K562 (cell line): Measurements from ENCODE around the gene PLD1. TPM values are rescaled to one million over a fixed set of nuclear protein-coding genes. Genes with fewer than 3 reads are reported as not detected.

Experiments
- ATAC-seq: fragments of 200-7000 bp; cut with Tn5 transposase; 3 replicates; pipeline ENCODE4 v1.9.1; 2020; ENCODE audit warnings: moderate library complexity
- BruUV-seq: library from RNA; stranded (reverse); fragments of 400-500 nt; replicated peaks from 2 replicates; lab custom pipeline; 2021; lab: Mats Ljungman, UMichigan
- CTCF ChIA-PET: fragments of 300-600 bp; formaldehyde crosslinking; extraction: SDS; loops from one replicate; lab custom pipeline; 2021; ENCODE audit warnings: low intra/inter-chr PET ratio; lab: Yijun Ruan, JAX
- POLR2A ChIA-PET: fragments of 300-600, 350-650 bp; sonication (Branson Sonifier 250); formaldehyde crosslinking; extraction: SDS; loops from one replicate; lab custom pipeline; 2021; ENCODE audit warnings: antibody characterized with exemption, inconsistent platforms; lab: Yijun Ruan, JAX
- DNase-seq, 4 experiments: peaks; one replicate each; pipeline versions ENCODE4 v3.0.0 to v3.0.0-alpha.2; 2011 to 2018; ENCODE audit warnings: low spot score in 3 of 4, mixed read lengths in 3 of 4; ENCODE audit errors: extremely low read depth in 1 of 4
- FAIRE-seq: peaks from 2 replicates; lab custom pipeline; 2011; peaks lifted over from hg19 to GRCh38; lab: Jason Lieb, UNC
- H2AFZ ChIP-seq: 2 replicates; pipeline ENCODE4 v1.6.0; 2011; ENCODE audit warnings: low read depth, low read length, control low read depth, inconsistent platforms
- H3K27ac ChIP-seq: fragments of 200-600 bp; 3 replicates; pipeline ENCODE4 v1.8.0; 2011; ENCODE audit warnings: low read depth, mild to moderate bottlenecking, control low read depth, inconsistent platforms, low read length, moderate library complexity, mixed read lengths; ENCODE audit errors: extremely low read depth
- H3K27me3 ChIP-seq, 2 experiments: fragments of 300-600 bp in 1 of 2; 2 replicates in 1 of 2; 3 replicates in 1 of 2; pipeline versions ENCODE4 v1.6.0 to v1.8.0; 2011; ENCODE audit warnings: inconsistent platforms in 2 of 2, low read length in 2 of 2, mild to moderate bottlenecking in 1 of 2, mixed read lengths in 1 of 2, moderate library complexity in 1 of 2; ENCODE audit not compliant: control insufficient read depth in 2 of 2, insufficient read depth in 2 of 2
- H3K36me3 ChIP-seq: fragments of 300-600 bp; 3 replicates; pipeline ENCODE4 v1.8.0; 2011; ENCODE audit warnings: mild to moderate bottlenecking, low read length, inconsistent platforms; ENCODE audit not compliant: control insufficient read depth, insufficient read depth
- H3K4me1 ChIP-seq, 2 experiments: fragments of 200-600 bp in 1 of 2; replicated peaks in 1 of 2; 2 replicates in 1 of 2; 3 replicates in 1 of 2; pipeline versions ENCODE4 v1.5.1 to v1.8.0; 2011; ENCODE audit warnings: inconsistent platforms in 2 of 2, low read length in 2 of 2, mild to moderate bottlenecking in 1 of 2, mixed read lengths in 1 of 2, moderate library complexity in 1 of 2; ENCODE audit not compliant: control insufficient read depth in 2 of 2, insufficient read depth in 2 of 2
- H3K4me2 ChIP-seq: 2 replicates; pipeline ENCODE4 v1.6.1; 2011; ENCODE audit warnings: low read length, control low read depth, inconsistent platforms, mixed read lengths; ENCODE audit not compliant: insufficient read depth
- H3K4me3 ChIP-seq: fragments of 200-600 bp; sonication (generic), shearing (Covaris generic); 2 replicates; pipeline ENCODE4 v1.5.1; 2016; ENCODE audit warnings: control low read depth, inconsistent platforms
- H3K79me2 ChIP-seq: fragments of 200-600 bp; 3 replicates; pipeline ENCODE4 v1.8.0; 2011; ENCODE audit warnings: low read length, inconsistent platforms; ENCODE audit not compliant: control insufficient read depth, insufficient read depth
- H3K9ac ChIP-seq, 2 experiments: 2 replicates each; pipeline versions ENCODE4 v1.6.0 to v1.6.1; 2011; ENCODE audit warnings: low read depth in 2 of 2, low read length in 2 of 2, control low read depth in 1 of 2, inconsistent platforms in 1 of 2, mild to moderate bottlenecking in 1 of 2, mixed read lengths in 1 of 2; ENCODE audit not compliant: insufficient read depth in 1 of 2
- H3K9me1 ChIP-seq: one replicate; pipeline ENCODE4 v1.6.0; 2011; ENCODE audit warnings: inconsistent platforms, mild to moderate bottlenecking, low read length, moderate library complexity; ENCODE audit not compliant: control insufficient read depth, insufficient read depth
- H3K9me3 ChIP-seq: replicated peaks from 2 replicates; pipeline ENCODE4 v1.5.1; 2011; ENCODE audit warnings: low read depth, low read length, inconsistent platforms; ENCODE audit not compliant: control insufficient read depth, insufficient read depth
- H4K20me1 ChIP-seq: replicated peaks from 2 replicates; pipeline ENCODE4 v1.6.1; 2011; ENCODE audit warnings: low read length, inconsistent platforms, mixed read lengths; ENCODE audit not compliant: control insufficient read depth, insufficient read depth
- GABPB1 ChIP-seq: sonication (generic); formaldehyde crosslinking; IDR thresholded peaks from 2 replicates; pipeline ENCODE4 v1.8.0; 2022; ENCODE audit warnings: mild to moderate bottlenecking, missing genetic modification reagents
- PHF21A ChIP-seq: fragments of 450-650 bp; IDR thresholded peaks from 2 replicates; pipeline ENCODE4 v1.6.1; 2017; ENCODE audit warnings: low read depth, borderline replicate concordance
- ZKSCAN1 ChIP-seq: fragments of 150-350 bp; IDR thresholded peaks from 2 replicates; pipeline ENCODE4 v1.6.1; 2016; ENCODE audit warnings: low read depth, low read length
- ZNF133 ChIP-seq: fragments of 250-450 bp; sonication (Bioruptor Pico); IDR thresholded peaks from 2 replicates; pipeline ENCODE4 v1.4.0; 2020; ENCODE audit warnings: mild to moderate bottlenecking
- WGBS: fragments of 100-300 bp; shearing (Covaris generic); methylation state at CpG from one replicate; pipeline ENCODE4 v1.1.6; 2016; ENCODE audit warnings: low coverage, mixed read lengths; ENCODE audit not compliant: insufficient coverage; ENCODE audit errors: missing lambda C conversion rate; 5-methylcytosine and 5-hydroxymethylcytosine counted together
- in situ Hi-C: fragments of 300-500 bp; cut with MboI; formaldehyde crosslinking; loops from 4 replicates; pipeline ENCODE4 v1.15.0; 2018; ENCODE audit warnings: inconsistent platforms, mixed read lengths
- intact Hi-C: fragments of 100-400 bp; cut with micrococcal nuclease; formaldehyde crosslinking; loops from 2 replicates; pipeline ENCODE4 v1.14.2; 2022
- polyA plus RNA-seq, 8 experiments: library from polyadenylated mRNA; depleted of rRNA in 4 of 8; stranded (reverse) in 5 of 8; unstranded in 3 of 8; fragments of >200 nt; fragmentation: Nextera tagmentation in 2 of 8; fragmentation: Illumina TruSeq in 1 of 8; extraction: Ambion mirVana in 2 of 8; extraction: Trizol in 1 of 8; gene quantifications; 2 replicates each; pipeline versions ENCODE4 v1.2.1 to v1.2.3, GENCODE V29; 2011 to 2014; ENCODE audit warnings: inconsistent platforms in 1 of 8, missing spikeins in 1 of 8
- total RNA-seq, 7 experiments: library from RNA; depleted of rRNA in 6 of 7; stranded (reverse); fragments of >200 nt in 6 of 7; fragmentation: Illumina TruSeq in 2 of 7; extraction: Trizol in 2 of 7; gene quantifications; 2 replicates each; pipeline versions ENCODE4 v1.2.1 to v1.2.3, GENCODE V29; 2011 to 2021; ENCODE audit warnings: low replicate concordance in 1 of 7
- TF ChIP-seq, protein P1 (sequence below): IDR thresholded peaks from 2 replicates; pipeline ENCODE4 v1.6.1; 2014; ENCODE audit warnings: antibody characterized with exemption
- TF ChIP-seq, protein P2 (sequence below): sonication (generic); formaldehyde crosslinking; IDR thresholded peaks from 2 replicates; pipeline ENCODE4 v1.8.0; 2022; ENCODE audit warnings: mild to moderate bottlenecking, missing genetic modification reagents
- TF ChIP-seq, protein P3 (sequence below): fragments of 450-650 bp; IDR thresholded peaks from one replicate; pipeline ENCODE4 v1.6.1; 2018; ENCODE audit warnings: mild to moderate bottlenecking, moderate library complexity; ENCODE audit not compliant: partially characterized antibody
- TF ChIP-seq, protein P4 (sequence below), 2 experiments: fragments of 250-450 bp in 1 of 2; fragments of 450-650 bp in 1 of 2; sonication (Bioruptor Pico) in 1 of 2; IDR thresholded peaks; 2 replicates each; pipeline versions ENCODE4 v1.6.1 to v1.8.0; 2016 to 2021; ENCODE audit warnings: mild to moderate bottlenecking in 2 of 2, moderate library complexity in 2 of 2, missing compliant biosample characterization in 1 of 2, missing genetic modification characterization in 1 of 2

PLD1 gene
- total and polyA plus RNA-seq, 9 of the 15 experiments (the other 6 are each of a cell fraction or from before 2014, with no cell fraction given), result 8.4 to 26.1 (median 18.6) TPM

DNA sequence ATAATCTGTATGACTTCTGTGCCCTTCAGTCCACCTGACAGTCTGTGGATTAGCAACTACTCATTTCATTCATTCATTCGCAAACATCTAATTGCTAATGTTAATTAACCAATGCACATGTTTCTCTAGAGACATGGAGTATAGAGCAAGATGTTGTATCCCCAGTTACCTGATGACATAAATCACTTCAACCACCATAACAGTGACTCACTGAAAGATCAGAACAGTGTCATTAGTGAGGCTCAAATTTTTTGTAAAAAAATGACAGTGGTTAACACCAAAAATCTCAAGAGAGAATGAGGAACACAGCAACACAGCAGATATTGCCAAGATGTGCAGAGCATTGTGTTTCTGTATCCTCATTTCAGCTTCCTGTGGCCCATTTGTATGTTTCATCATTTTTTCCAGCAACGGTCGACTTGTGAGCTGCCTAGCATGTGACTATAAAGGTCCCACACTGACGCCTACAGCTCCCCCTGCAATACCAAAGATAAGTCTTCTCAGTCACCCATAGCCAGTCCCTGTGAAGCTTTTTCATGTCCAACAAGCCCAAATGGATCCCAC, 3.7 kb upstream of the PLD1 start:
- H3K4me2 ChIP-seq, result peak overlapping the region; percentile 51
- ATAC-seq (peak; percentile 40), DNase-seq (peak in 3 of 4 experiments; percentile 29 to 85 (median 70)), FAIRE-seq (peak; percentile 65)
- H2AFZ ChIP-seq, result peak overlapping the region; percentile 84
- ChIA-PET CTCF (no interaction called here), POLR2A (interaction anchor here (0.6 to 1.6 kb wide), 9 partner anchors 8 to 541 kb away, joined by 3 to 5 read pairs (median 3); no protein-coding TSS in a partner anchor)
- no peak overlapping the region for H3K4me3 ChIP-seq
- no peaks in the 10 kb centered on the region for H3K27me3 ChIP-seq
- H3K4me1 ChIP-seq, result peaks cover 16 to 35% of the 10 kb centered on the region in 2 experiments
- H3K36me3 ChIP-seq, result no peaks in the 10 kb centered on the region
- 13% methylated on average over 4 of the region's 4 CpGs for WGBS
- H3K79me2 ChIP-seq, result peaks cover 19% of the 10 kb centered on the region; the same call in 2 of the 3 replicates
- peak overlapping the region in 1 of 2 experiments; percentile 32; a peak in 2 of 4 replicates for H3K9ac ChIP-seq
- in situ Hi-C loops, result no loop called here
- H4K20me1 ChIP-seq, result no peaks in the 10 kb centered on the region
- BruUV-seq, result no TSS peak
- peak overlapping the region; percentile 81 for H3K27ac ChIP-seq
- intact Hi-C loops, result loop anchor here (5.0 kb wide), 2 partner anchors 148 to 352 kb away; partner anchors contain the start of gene TNIK
- no peaks in the 10 kb centered on the region for H3K9me1 ChIP-seq
- H3K9me3 ChIP-seq, result no peaks in the 10 kb centered on the region
- 0 out of 2 replicates have a peak, but pooled peaks have one; percentile 52 for TF ChIP-seq ZKSCAN1
- TF ChIP-seq, protein P1, sequence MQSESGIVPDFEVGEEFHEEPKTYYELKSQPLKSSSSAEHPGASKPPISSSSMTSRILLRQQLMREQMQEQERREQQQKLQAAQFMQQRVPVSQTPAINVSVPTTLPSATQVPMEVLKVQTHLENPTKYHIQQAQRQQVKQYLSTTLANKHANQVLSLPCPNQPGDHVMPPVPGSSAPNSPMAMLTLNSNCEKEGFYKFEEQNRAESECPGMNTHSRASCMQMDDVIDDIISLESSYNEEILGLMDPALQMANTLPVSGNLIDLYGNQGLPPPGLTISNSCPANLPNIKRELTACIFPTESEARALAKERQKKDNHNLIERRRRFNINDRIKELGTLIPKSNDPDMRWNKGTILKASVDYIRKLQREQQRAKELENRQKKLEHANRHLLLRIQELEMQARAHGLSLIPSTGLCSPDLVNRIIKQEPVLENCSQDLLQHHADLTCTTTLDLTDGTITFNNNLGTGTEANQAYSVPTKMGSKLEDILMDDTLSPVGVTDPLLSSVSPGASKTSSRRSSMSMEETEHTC, result peak; percentile 86
- 0 out of 2 replicates have a peak, but pooled peaks have one; percentile 61 for TF ChIP-seq ZNF133 (CRISPR knock-in tag)
- TF ChIP-seq, protein P2, sequence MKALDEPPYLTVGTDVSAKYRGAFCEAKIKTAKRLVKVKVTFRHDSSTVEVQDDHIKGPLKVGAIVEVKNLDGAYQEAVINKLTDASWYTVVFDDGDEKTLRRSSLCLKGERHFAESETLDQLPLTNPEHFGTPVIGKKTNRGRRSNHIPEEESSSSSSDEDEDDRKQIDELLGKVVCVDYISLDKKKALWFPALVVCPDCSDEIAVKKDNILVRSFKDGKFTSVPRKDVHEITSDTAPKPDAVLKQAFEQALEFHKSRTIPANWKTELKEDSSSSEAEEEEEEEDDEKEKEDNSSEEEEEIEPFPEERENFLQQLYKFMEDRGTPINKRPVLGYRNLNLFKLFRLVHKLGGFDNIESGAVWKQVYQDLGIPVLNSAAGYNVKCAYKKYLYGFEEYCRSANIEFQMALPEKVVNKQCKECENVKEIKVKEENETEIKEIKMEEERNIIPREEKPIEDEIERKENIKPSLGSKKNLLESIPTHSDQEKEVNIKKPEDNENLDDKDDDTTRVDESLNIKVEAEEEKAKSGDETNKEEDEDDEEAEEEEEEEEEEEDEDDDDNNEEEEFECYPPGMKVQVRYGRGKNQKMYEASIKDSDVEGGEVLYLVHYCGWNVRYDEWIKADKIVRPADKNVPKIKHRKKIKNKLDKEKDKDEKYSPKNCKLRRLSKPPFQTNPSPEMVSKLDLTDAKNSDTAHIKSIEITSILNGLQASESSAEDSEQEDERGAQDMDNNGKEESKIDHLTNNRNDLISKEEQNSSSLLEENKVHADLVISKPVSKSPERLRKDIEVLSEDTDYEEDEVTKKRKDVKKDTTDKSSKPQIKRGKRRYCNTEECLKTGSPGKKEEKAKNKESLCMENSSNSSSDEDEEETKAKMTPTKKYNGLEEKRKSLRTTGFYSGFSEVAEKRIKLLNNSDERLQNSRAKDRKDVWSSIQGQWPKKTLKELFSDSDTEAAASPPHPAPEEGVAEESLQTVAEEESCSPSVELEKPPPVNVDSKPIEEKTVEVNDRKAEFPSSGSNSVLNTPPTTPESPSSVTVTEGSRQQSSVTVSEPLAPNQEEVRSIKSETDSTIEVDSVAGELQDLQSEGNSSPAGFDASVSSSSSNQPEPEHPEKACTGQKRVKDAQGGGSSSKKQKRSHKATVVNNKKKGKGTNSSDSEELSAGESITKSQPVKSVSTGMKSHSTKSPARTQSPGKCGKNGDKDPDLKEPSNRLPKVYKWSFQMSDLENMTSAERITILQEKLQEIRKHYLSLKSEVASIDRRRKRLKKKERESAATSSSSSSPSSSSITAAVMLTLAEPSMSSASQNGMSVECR (CRISPR knock-in tag), result no peak
- TF ChIP-seq, protein P3, sequence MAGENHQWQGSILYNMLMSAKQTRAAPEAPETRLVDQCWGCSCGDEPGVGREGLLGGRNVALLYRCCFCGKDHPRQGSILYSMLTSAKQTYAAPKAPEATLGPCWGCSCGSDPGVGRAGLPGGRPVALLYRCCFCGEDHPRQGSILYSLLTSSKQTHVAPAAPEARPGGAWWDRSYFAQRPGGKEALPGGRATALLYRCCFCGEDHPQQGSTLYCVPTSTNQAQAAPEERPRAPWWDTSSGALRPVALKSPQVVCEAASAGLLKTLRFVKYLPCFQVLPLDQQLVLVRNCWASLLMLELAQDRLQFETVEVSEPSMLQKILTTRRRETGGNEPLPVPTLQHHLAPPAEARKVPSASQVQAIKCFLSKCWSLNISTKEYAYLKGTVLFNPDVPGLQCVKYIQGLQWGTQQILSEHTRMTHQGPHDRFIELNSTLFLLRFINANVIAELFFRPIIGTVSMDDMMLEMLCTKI, result no peak
- TF ChIP-seq GABPB1 (CRISPR knock-in tag), result no peak
- TF ChIP-seq PHF21A, result no peak; the same call in 1 of the 2 replicates
- TF ChIP-seq, protein P4, sequence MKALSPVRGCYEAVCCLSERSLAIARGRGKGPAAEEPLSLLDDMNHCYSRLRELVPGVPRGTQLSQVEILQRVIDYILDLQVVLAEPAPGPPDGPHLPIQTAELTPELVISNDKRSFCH (CRISPR knock-in tag; IDR thresholded peaks at IDR 0.05), result no peak
- TF ChIP-seq, protein P4 (tag; IDR thresholded peaks at IDR 0.05), result peak; percentile 86
